OCI-LY7 (cell line): ENCODE data around the gene XK. TPM values are rescaled to one million over a fixed set of nuclear protein-coding genes. Genes with fewer than 3 reads are reported as not detected.

Source experiments
- Bru-seq: library from RNA; stranded (reverse); fragments of 400-500 nt; gene quantifications from one replicate; lab custom pipeline; 2021; lab: Mats Ljungman, UMichigan
- BruChase-seq, 2 experiments: library from RNA; stranded (reverse); fragments of 400-500 nt; gene quantifications; one replicate each; lab custom pipeline; 2021; lab: Mats Ljungman, UMichigan
- BruUV-seq: library from RNA; stranded (reverse); fragments of 400-500 nt; replicated peaks from 2 replicates; lab custom pipeline; 2021; lab: Mats Ljungman, UMichigan
- CTCF ChIA-PET: fragments of 300-600 bp; sonication (Branson Sonifier 250); formaldehyde crosslinking; loops from one replicate; lab custom pipeline; 2022; ENCODE audit warnings: antibody characterized with exemption; ENCODE audit not compliant: unreplicated experiment; lab: Charles Lee
- POLR2A ChIA-PET: fragments of 300-600 bp; sonication (Branson Sonifier 250); formaldehyde crosslinking; loops from one replicate; lab custom pipeline; 2022; ENCODE audit warnings: antibody characterized with exemption; lab: Charles Lee
- DNase-seq: peaks from one replicate; pipeline ENCODE4 v3.0.0-alpha.2; 2015; ENCODE audit warnings: low spot score
- H2AFZ ChIP-seq: fragments of 200-600 bp; sonication (generic), shearing (Covaris generic); 2 replicates; pipeline ENCODE4 v1.6.1; 2014; ENCODE audit warnings: mild to moderate bottlenecking, antibody characterized with exemption, low read length, moderate library complexity
- H3K27ac ChIP-seq: fragments of 200-600 bp; sonication (generic); 2 replicates; pipeline ENCODE4 v1.5.1; 2014; ENCODE audit warnings: mixed run types, low read depth, mild to moderate bottlenecking, moderate library complexity, low read length, inconsistent platforms; ENCODE audit not compliant: poor library complexity, severe bottlenecking
- H3K36me3 ChIP-seq: fragments of 200-600 bp; sonication (generic); 2 replicates; pipeline ENCODE4 v1.6.1; 2014; ENCODE audit warnings: mild to moderate bottlenecking, antibody characterized with exemption, low read length, moderate library complexity, mixed read lengths; ENCODE audit not compliant: insufficient read depth
- H3K4me1 ChIP-seq: fragments of 200-600 bp; sonication (generic); 2 replicates; pipeline ENCODE4 v1.5.1; 2014; ENCODE audit warnings: mild to moderate bottlenecking, low read length; ENCODE audit not compliant: insufficient read depth, poor library complexity, severe bottlenecking
- H3K4me2 ChIP-seq: fragments of 200-600 bp; sonication (generic); 2 replicates; pipeline ENCODE4 v1.6.1; 2014; ENCODE audit warnings: mild to moderate bottlenecking, low read length
- H3K4me3 ChIP-seq: fragments of 200-600 bp; sonication (generic); 2 replicates; pipeline ENCODE4 v1.5.1; 2014; ENCODE audit warnings: mild to moderate bottlenecking, low read depth, low read length; ENCODE audit not compliant: poor library complexity, severe bottlenecking
- H3K79me2 ChIP-seq: fragments of 200-600 bp; sonication (generic); 2 replicates; pipeline ENCODE4 v1.6.1; 2016; ENCODE audit warnings: low read depth, mild to moderate bottlenecking, low read length, moderate library complexity, mixed read lengths; ENCODE audit not compliant: insufficient read depth
- H3K9me2 ChIP-seq: fragments of 200-600 bp; sonication (generic); 2 replicates; pipeline ENCODE4 v1.6.1; 2016; ENCODE audit warnings: mild to moderate bottlenecking, low read length, mixed read lengths; ENCODE audit not compliant: insufficient read depth
- H3K9me3 ChIP-seq: fragments of 200-600 bp; sonication (generic); 2 replicates; pipeline ENCODE4 v1.6.1; 2014; ENCODE audit warnings: mild to moderate bottlenecking, mixed run types, low read length, mixed read lengths
- H4K20me1 ChIP-seq: fragments of 200-600 bp; sonication (generic); 2 replicates; pipeline ENCODE4 v1.6.1; 2014; ENCODE audit warnings: mild to moderate bottlenecking, antibody characterized with exemption, low read length, moderate library complexity, mixed read lengths; ENCODE audit not compliant: insufficient read depth
- CTCF ChIP-seq: fragments of 200-600 bp; sonication (generic); conservative IDR thresholded peaks from 2 replicates; pipeline ENCODE4 v1.5.1; 2014; ENCODE audit warnings: mild to moderate bottlenecking, antibody characterized with exemption, low read length, moderate library complexity, mixed read lengths
- EZH2phosphoT487 ChIP-seq: fragments of 200-600 bp; sonication (generic); IDR thresholded peaks from 2 replicates; pipeline ENCODE4 v1.6.1; 2018; ENCODE audit warnings: low read depth, borderline replicate concordance, mild to moderate bottlenecking, mixed run types, antibody characterized with exemption, low read length, moderate library complexity, mixed read lengths
- intact Hi-C: fragments of 100-400 bp; cut with micrococcal nuclease; formaldehyde crosslinking; loops from one replicate; pipeline ENCODE4 v1.10.0; 2022; ENCODE audit not compliant: unreplicated experiment
- long read RNA-seq: library from polyadenylated mRNA; stranded (forward); transcript quantifications from one replicate; pipeline ENCODE4 v2.0.0, GENCODE V29; 2022
- total RNA-seq, 2 experiments: library from RNA; depleted of rRNA in 1 of 2; stranded (reverse); fragments of >200 nt in 1 of 2; shearing (Covaris generic) in 1 of 2; gene quantifications; 2 replicates each; pipeline ENCODE4 v1.2.3, GENCODE V29; 2014 to 2022

Gene XK
- total RNA-seq (2014; rRNA removed; shearing (Covaris generic)) (not detected in 2 replicates), total RNA-seq (2022) (0.70 and 0.89 TPM in 2 replicates), Bru-seq, nascent RNA (percentile 29 among the genes with signal in this experiment), BruChase-seq, experiment 1, labeled RNA remaining after a 6-hour chase (percentile 40 among the genes with signal in this experiment), BruChase-seq, experiment 2, labeled RNA remaining after a 2-hour chase (percentile 54 among the genes with signal in this experiment)
- long read RNA-seq: 0 reads

GRCh38 chrX:37685381-37686359 is at the start of gene XK:
Gene XK (plus strand): TSS chrX:37685791. CDS start chrX:37685962, 171 bp downstream.
- Histone ChIP-seq H3K4me1 (no peaks in the 10 kb centered on the region), H2AFZ (no peak within 1 kb of the TSS), H3K36me3 (no peaks in the 10 kb centered on the region), H3K9me3 (no peaks in the 10 kb centered on the region), H4K20me1 (no peaks in the 10 kb centered on the region), H3K27ac (no peak within 1 kb of the TSS), H3K9me2 (no peaks in the 10 kb centered on the region), H3K4me2 (no peak within 1 kb of the TSS), H3K4me3 (no peak within 1 kb of the TSS), H3K79me2 (no peaks in the 10 kb centered on the region)
- TF ChIP-seq EZH2phosphoT487 (no peak), CTCF (no peak)
- intact Hi-C loops: no loop called here
- POLR2A ChIA-PET: interaction anchor here (1.1 kb wide), 1 partner anchor 26 kb away, joined by 3 read pairs; no protein-coding TSS in a partner anchor
- DNase-seq: no peak
- no TSS peak for BruUV-seq
- CTCF ChIA-PET: interaction anchor here (0.6 kb wide), 1 partner anchor 522 kb away, joined by 4 read pairs; no protein-coding TSS in a partner anchor

GRCh38 chrX:37638047-37638446 is 47.5 kb upstream of the XK start:
- intact Hi-C loops: no loop called here
- H3K79me2 ChIP-seq: no peaks in the 10 kb centered on the region

More at GRCh38 chrX:37638047-37638446, 47.5 kb upstream of the XK start:
- POLR2A ChIA-PET: no interaction called here
- CTCF ChIA-PET: no interaction called here
- Histone ChIP-seq H3K27ac (no peak overlapping the region), H4K20me1 (no peaks in the 10 kb centered on the region), H3K9me3 (no peaks in the 10 kb centered on the region), H3K4me2 (no peak overlapping the region), H3K4me1 (no peaks in the 10 kb centered on the region), H2AFZ (no peak overlapping the region), H3K9me2 (no peaks in the 10 kb centered on the region), H3K36me3 (no peaks in the 10 kb centered on the region), H3K4me3 (no peak overlapping the region)
- TF ChIP-seq CTCF (no peak), EZH2phosphoT487 (no peak)
- no TSS peak for BruUV-seq
- DNase-seq: no peak
